Measurements from ENCODE around the gene MUC6.

MUC6 gene

GRCh38 chr11:990101-990500 is 46.4 kb downstream of the MUC6 start:
- Histone ChIP-seq H3K4me2 (no peak overlapping the region), H3K9ac (no peak overlapping the region), H3K36me3 (ENCODE audit: insufficient read depth) (no peaks in the 10 kb centered on the region), H3K27ac (no peak overlapping the region), H3K4me1 (ENCODE audit: low read depth, poor library complexity, severe bottlenecking) (no peaks in the 10 kb centered on the region), H4K20me1 (ENCODE audit: insufficient read depth) (no peaks in the 10 kb centered on the region), H3K27me3 (ENCODE audit: insufficient read depth, low read depth) (no peaks in the 10 kb centered on the region), H2AFZ (ENCODE audit: low read depth) (no peak overlapping the region), H3K79me2 (ENCODE audit: insufficient read depth, low read depth) (no peaks in the 10 kb centered on the region), H3K4me3 (IDR thresholded peaks at IDR 0.05; ENCODE audit: insufficient read depth, low read depth, low read length) (no peak overlapping the region)
- TF ChIP-seq, protein P1, sequence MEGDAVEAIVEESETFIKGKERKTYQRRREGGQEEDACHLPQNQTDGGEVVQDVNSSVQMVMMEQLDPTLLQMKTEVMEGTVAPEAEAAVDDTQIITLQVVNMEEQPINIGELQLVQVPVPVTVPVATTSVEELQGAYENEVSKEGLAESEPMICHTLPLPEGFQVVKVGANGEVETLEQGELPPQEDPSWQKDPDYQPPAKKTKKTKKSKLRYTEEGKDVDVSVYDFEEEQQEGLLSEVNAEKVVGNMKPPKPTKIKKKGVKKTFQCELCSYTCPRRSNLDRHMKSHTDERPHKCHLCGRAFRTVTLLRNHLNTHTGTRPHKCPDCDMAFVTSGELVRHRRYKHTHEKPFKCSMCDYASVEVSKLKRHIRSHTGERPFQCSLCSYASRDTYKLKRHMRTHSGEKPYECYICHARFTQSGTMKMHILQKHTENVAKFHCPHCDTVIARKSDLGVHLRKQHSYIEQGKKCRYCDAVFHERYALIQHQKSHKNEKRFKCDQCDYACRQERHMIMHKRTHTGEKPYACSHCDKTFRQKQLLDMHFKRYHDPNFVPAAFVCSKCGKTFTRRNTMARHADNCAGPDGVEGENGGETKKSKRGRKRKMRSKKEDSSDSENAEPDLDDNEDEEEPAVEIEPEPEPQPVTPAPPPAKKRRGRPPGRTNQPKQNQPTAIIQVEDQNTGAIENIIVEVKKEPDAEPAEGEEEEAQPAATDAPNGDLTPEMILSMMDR (conservative IDR thresholded peaks at IDR 0.05; ENCODE audit: low read depth, low read length), result no peak

- no peaks in the 10 kb centered on the region for H3K79me2 ChIP-seq (ENCODE audit: insufficient read depth, low read depth)
- no peak overlapping the region for H2AFZ ChIP-seq (ENCODE audit: low read depth)
- no peaks in the 10 kb centered on the region for H4K20me1 ChIP-seq (ENCODE audit: insufficient read depth)
- H3K27ac ChIP-seq, result no peak overlapping the region
- H3K4me1 ChIP-seq (ENCODE audit: low read depth, poor library complexity, severe bottlenecking), result no peaks in the 10 kb centered on the region
- H3K4me3 ChIP-seq (IDR thresholded peaks at IDR 0.05; ENCODE audit: insufficient read depth, low read depth, low read length), result no peak overlapping the region
- TF ChIP-seq, protein P1 (conservative IDR thresholded peaks at IDR 0.05; ENCODE audit: low read depth, low read length), result no peak
- H3K9ac ChIP-seq, result no peak overlapping the region
- no peak overlapping the region for H3K4me2 ChIP-seq
- no peaks in the 10 kb centered on the region for H3K36me3 ChIP-seq (ENCODE audit: insufficient read depth)
- H3K27me3 ChIP-seq (ENCODE audit: insufficient read depth, low read depth), result no peaks in the 10 kb centered on the region
Measured at GRCh38 chr11:987671-988070, 48.8 kb downstream of the MUC6 start.

DNA sequence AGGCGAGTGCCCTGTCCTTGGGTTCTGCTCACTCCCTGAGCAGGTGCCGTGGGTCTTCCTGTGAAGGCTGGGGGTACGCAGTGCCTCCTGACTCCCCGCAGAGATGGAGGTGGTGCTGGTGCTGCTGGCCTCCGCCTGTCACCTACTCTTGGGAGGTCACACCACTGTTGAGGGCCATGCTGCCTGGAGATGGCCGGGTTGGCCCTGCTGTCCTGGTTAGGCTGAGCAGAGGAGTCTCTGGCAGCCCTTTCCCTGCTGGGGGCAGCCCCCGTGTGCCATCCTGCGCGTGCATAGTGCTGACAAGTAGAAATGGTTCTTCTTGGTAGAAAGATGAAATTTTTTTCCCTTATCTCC is 49.6 kb downstream of the MUC6 start:
- H3K27me3 ChIP-seq (ENCODE audit: insufficient read depth, low read depth), result no peaks in the 10 kb centered on the region
- no peak overlapping the region for H3K4me2 ChIP-seq
- H3K4me1 ChIP-seq (ENCODE audit: low read depth, poor library complexity, severe bottlenecking), result no peaks in the 10 kb centered on the region
- H2AFZ ChIP-seq (ENCODE audit: low read depth), result no peak overlapping the region
- no peak overlapping the region for H3K27ac ChIP-seq
- H3K4me3 ChIP-seq (IDR thresholded peaks at IDR 0.05; ENCODE audit: insufficient read depth, low read depth, low read length), result no peak overlapping the region
- H4K20me1 ChIP-seq (ENCODE audit: insufficient read depth), result no peaks in the 10 kb centered on the region
- no peak overlapping the region for H3K9ac ChIP-seq
- no peaks in the 10 kb centered on the region for H3K79me2 ChIP-seq (ENCODE audit: insufficient read depth, low read depth)
- no peaks in the 10 kb centered on the region for H3K36me3 ChIP-seq (ENCODE audit: insufficient read depth)
- TF ChIP-seq, protein P1 (conservative IDR thresholded peaks at IDR 0.05; ENCODE audit: low read depth, low read length), result no peak

- Histone ChIP-seq H4K20me1 (ENCODE audit: insufficient read depth) (no peaks in the 10 kb centered on the region), H3K4me3 (IDR thresholded peaks at IDR 0.05; ENCODE audit: insufficient read depth, low read depth, low read length) (no peak overlapping the region), H3K79me2 (ENCODE audit: insufficient read depth, low read depth) (no peaks in the 10 kb centered on the region), H2AFZ (ENCODE audit: low read depth) (no peak overlapping the region), H3K9ac (no peak overlapping the region), H3K36me3 (ENCODE audit: insufficient read depth) (no peaks in the 10 kb centered on the region), H3K4me2 (no peak overlapping the region), H3K4me1 (ENCODE audit: low read depth, poor library complexity, severe bottlenecking) (no peaks in the 10 kb centered on the region), H3K27ac (no peak overlapping the region), H3K27me3 (ENCODE audit: insufficient read depth, low read depth) (no peaks in the 10 kb centered on the region)
- TF ChIP-seq, protein P1 (conservative IDR thresholded peaks at IDR 0.05; ENCODE audit: low read depth, low read length), result no peak
Measured at GRCh38 chr11:986270-986951, 50.1 kb downstream of the MUC6 start.
